ENCODE data around the gene LIMS3. TPM values are rescaled to one million over a fixed set of nuclear protein-coding genes. Genes with fewer than 3 reads are reported as not detected.
"Not testable (repeated sequence)": the region's sequence is repeated elsewhere in the genome, so short reads cannot be mapped to it uniquely, and the experiment has no call there.

LIMS3 gene
- total RNA-seq, 1 donor from 2014 or later, result 3.1 TPM

GRCh38 chr2:109950146-109950843 is 51.8 kb downstream of the LIMS3 start:
- H3K27ac ChIP-seq; H3K36me3 ChIP-seq; DNase-seq; H3K27me3 ChIP-seq; intact Hi-C loops (cut with DNase I); ATAC-seq; H3K4me1 ChIP-seq; H3K9me3 ChIP-seq; H3K4me3 ChIP-seq: not testable (repeated sequence)

GRCh38 chr2:109963942-109964341 is 65.5 kb downstream of the LIMS3 start:
- ATAC-seq; intact Hi-C loops (cut with DNase I); DNase-seq; H3K36me3 ChIP-seq; H3K27ac ChIP-seq; H3K27me3 ChIP-seq; H3K4me1 ChIP-seq; H3K4me3 ChIP-seq; H3K9me3 ChIP-seq: not testable (repeated sequence)

GRCh38 chr2:109965482-109965881 is 67.0 kb downstream of the LIMS3 start:
- H3K4me1 ChIP-seq; H3K27ac ChIP-seq; H3K4me3 ChIP-seq; H3K27me3 ChIP-seq; ATAC-seq; DNase-seq; intact Hi-C loops (cut with DNase I); H3K36me3 ChIP-seq; H3K9me3 ChIP-seq: not testable (repeated sequence)

GRCh38 chr2:109966107-109966736 is 67.7 kb downstream of the LIMS3 start:
- H3K27me3 ChIP-seq; intact Hi-C loops (cut with DNase I); H3K9me3 ChIP-seq; H3K4me3 ChIP-seq; H3K4me1 ChIP-seq; DNase-seq; ATAC-seq; H3K27ac ChIP-seq; H3K36me3 ChIP-seq: not testable (repeated sequence)

GRCh38 chr2:109966858-109967257 is 68.4 kb downstream of the LIMS3 start:
- H3K27me3 ChIP-seq; ATAC-seq; H3K36me3 ChIP-seq; H3K4me1 ChIP-seq; DNase-seq; intact Hi-C loops (cut with DNase I); H3K27ac ChIP-seq; H3K9me3 ChIP-seq; H3K4me3 ChIP-seq: not testable (repeated sequence)

- peak; percentile 95 for ATAC-seq
- H3K9me3 ChIP-seq; DNase-seq; intact Hi-C loops (cut with DNase I); H3K4me1 ChIP-seq; H3K4me3 ChIP-seq; H3K27me3 ChIP-seq; H3K36me3 ChIP-seq; H3K27ac ChIP-seq: not testable (repeated sequence)
These were observed 71.4 kb downstream of the LIMS3 start for GRCh38 chr2:109969864-109970263.

- intact Hi-C loops (cut with DNase I); H3K4me3 ChIP-seq; H3K4me1 ChIP-seq; H3K27ac ChIP-seq; H3K36me3 ChIP-seq; ATAC-seq; H3K9me3 ChIP-seq; DNase-seq; H3K27me3 ChIP-seq: not testable (repeated sequence)
These were observed 73.2 kb downstream of the LIMS3 start for GRCh38 chr2:109971710-109972109.

Other genes with a start within 250 kb of the LIMS3 start
- gene RGPD5, start 104.4 kb upstream of the LIMS3 start, total RNA-seq, result 94.3 TPM
- 154 TPM for gene MALL, start 217.1 kb downstream of the LIMS3 start, total RNA-seq